ENCODE results near the gene SUCLG2.

DNA sequence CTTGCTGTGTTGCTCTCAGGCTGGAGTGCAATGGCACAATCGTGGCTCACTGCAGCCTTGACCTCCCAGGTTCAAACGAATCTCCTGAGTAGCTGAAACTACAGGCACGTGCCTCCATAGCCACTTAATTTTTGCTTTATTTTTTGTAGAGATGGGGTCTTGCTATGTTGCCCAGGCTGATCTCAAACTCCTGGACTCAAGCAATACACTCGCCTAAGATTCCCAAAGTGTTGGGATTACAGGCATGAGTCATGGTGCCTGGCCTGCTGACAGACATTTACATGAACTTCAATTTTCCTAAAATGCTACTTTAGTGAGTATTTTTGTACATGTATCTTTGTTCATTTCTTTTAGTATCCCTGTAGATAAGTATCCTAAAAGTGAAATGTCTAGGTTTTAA is 132.3 kb downstream of the SUCLG2 start:
- TF ChIP-seq CTCF (IDR thresholded peaks at IDR 0.05) (no peak), POLR2A (IDR thresholded peaks at IDR 0.05) (no peak)
